GM12872 (cell line): ENCODE measurements around the gene NUCKS1.

ENCODE experiments used
- CTCF ChIP-seq: IDR thresholded peaks from 3 replicates; pipeline ENCODE4 v1.5.1; 2011; ENCODE audit warnings: low read depth, mild to moderate bottlenecking, low read length, moderate library complexity; ENCODE audit not compliant: insufficient read depth

NUCKS1 gene

GRCh38 chr1:205777994-205778393, 28.0 kb upstream of the NUCKS1 start:
- TF ChIP-seq CTCF, result no peak

DNA sequence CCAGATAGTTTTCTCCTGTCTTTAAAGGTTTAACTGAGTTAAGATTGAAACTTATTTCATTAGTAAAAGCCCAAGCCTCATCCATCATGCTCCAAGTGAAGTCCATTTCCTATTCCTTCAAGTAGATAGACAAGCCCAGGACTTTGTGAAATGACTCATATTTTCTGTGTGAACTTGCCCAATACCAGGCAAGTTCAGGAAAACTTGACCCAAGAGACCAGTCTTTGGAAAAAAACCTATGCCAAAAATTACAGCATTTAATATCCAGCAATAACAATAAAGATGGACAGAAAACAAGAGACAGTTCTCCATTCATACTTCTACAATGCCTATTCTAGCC, 25.7 kb upstream of the NUCKS1 start:
- no peak for TF ChIP-seq CTCF

GRCh38 chr1:205775015-205775716, 25.2 kb upstream of the NUCKS1 start, which contains the start of gene RAB29:
Gene RAB29, minus strand, starts transcription at chr1:205775482. Its CDS starts 526 bp downstream, at chr1:205774956.
- no peak for TF ChIP-seq CTCF

- no peak for TF ChIP-seq CTCF
Observed at GRCh38 chr1:205774198-205775014, 24.4 kb upstream of the NUCKS1 start.

- no peak for TF ChIP-seq CTCF
Observed at GRCh38 chr1:205772607-205773032, 22.6 kb upstream of the NUCKS1 start.

DNA sequence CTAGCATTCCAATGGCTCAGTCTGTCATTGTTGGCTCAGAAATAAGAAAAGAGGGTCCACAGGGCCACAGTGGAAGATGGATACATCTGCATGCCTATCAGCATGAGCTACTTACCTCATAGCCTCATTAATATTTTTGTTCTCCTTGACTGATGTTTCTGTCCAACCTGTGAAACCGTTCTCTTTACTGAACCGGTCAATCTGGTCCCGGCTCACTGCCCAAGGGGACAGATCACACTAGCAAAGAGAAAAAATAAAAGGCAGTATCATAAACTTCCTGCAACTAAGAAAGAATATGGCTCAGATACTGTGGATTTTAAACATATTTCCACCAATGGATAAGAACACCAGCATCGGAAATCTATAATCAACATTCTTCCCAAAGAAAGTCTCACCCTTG, 20.6 kb upstream of the NUCKS1 start:
- TF ChIP-seq CTCF, result no peak

DNA sequence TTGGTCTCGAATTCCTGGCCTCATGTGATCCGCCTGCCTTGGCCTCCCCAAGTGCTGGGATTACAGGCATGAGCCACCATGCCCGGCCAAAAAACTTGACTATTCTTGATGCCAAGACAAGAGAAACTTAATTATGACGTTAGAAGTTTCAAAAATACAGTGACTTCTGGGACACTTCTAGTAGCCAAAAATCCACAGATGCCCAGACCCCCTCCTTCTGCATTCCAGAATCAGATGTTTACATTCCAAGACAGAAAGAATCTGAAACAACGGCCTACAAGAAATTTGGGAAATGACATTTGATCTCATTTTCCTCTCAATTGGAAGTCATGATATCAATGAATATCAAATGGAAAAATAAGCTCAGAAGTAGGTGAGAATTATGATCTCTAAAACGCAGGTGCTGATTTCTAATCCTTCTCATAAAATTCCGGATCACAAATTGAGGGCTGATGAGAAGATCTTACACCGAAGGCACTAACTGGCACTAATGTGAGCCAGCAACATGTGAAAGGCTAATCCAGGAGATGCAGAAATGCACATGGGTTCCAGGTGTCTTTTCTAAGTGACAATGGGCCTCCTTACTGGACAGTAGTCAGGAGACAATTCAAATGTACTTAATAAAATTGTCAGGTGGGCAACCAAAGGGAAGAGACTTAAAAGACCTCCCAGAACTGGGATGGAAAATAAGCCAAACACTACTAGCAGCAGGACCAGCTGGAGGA, 19.8 kb upstream of the NUCKS1 start:
- TF ChIP-seq CTCF, result no peak
